MM.1S (cell line): ENCODE data around the gene NDUFAF2.
A peak's percentile ranks its signal among the peaks of the same experiment; 100 is the strongest.

Experiments
- EZH2 ChIP-seq: fragments of 300-600 bp; sonication (generic); optimal IDR thresholded peaks from 2 replicates; pipeline ENCODE3; 2017; ENCODE audit warnings: low read depth, mild to moderate bottlenecking, antibody characterized with exemption, low read length, mixed read lengths
- TF ChIP-seq, protein P1 (sequence below): fragments of 300-600 bp; sonication (generic); IDR thresholded peaks from 2 replicates; pipeline ENCODE4 v1.5.1; 2016; ENCODE audit warnings: antibody characterized with exemption, low read length, mixed read lengths

DNA sequence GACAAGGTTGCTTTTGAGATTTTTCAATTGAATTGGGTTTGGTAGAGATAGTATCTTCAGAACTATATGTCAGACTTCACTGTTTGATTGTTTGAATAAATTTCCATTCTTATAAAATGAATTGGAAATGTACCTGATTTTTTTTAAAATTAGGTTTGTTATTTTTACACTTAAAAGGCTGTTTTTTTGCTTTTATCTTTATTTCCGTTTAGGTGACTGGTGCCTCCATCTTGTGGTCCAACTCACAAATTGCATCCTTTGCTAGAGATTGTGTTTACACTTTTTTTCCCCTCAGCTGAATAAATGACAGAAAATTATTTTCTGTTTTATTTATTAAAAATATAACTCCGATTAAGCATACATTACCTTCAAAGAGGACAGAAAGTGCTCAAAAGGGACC, 15.6 kb downstream of the NDUFAF2 start:
- TF ChIP-seq, protein P1, sequence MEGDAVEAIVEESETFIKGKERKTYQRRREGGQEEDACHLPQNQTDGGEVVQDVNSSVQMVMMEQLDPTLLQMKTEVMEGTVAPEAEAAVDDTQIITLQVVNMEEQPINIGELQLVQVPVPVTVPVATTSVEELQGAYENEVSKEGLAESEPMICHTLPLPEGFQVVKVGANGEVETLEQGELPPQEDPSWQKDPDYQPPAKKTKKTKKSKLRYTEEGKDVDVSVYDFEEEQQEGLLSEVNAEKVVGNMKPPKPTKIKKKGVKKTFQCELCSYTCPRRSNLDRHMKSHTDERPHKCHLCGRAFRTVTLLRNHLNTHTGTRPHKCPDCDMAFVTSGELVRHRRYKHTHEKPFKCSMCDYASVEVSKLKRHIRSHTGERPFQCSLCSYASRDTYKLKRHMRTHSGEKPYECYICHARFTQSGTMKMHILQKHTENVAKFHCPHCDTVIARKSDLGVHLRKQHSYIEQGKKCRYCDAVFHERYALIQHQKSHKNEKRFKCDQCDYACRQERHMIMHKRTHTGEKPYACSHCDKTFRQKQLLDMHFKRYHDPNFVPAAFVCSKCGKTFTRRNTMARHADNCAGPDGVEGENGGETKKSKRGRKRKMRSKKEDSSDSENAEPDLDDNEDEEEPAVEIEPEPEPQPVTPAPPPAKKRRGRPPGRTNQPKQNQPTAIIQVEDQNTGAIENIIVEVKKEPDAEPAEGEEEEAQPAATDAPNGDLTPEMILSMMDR: peak; percentile 45
- TF ChIP-seq EZH2: no peak
